ENCODE data around the gene NIF3L1.
A peak's percentile ranks its signal among the peaks of the same experiment; 100 is the strongest.
"Not testable (repeated sequence)": the region's sequence is repeated elsewhere in the genome, so short reads cannot be mapped to it uniquely, and the experiment has no call there.

Gene NIF3L1

DNA sequence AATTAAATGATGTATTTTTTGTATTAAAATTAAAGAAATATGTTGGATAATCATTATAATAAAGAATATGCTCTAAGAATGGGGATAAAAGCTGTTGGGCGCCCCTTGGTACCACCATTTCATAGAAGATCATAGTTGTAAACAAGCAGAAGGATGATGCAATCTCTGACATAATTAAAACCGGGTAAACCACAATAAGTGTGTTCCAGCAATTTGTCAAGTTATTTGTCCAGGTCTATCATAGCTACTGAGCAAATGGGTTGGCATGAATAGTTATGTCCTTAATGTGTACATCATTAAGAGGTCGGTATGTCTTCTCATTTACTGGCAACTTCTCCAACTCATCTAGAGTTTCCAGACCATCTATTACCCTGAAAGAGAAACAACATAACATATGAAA, 18.0 kb upstream of the NIF3L1 start:
- DNase-seq (ENCODE audit: low spot score) = no peak

- no peak for DNase-seq (ENCODE audit: low spot score)
Measured at GRCh38 chr2:200873560-200873959, 15.6 kb upstream of the NIF3L1 start.

GRCh38 chr2:200877443-200877842, 11.7 kb upstream of the NIF3L1 start:
- no peak for DNase-seq (ENCODE audit: low spot score)

- no peak for DNase-seq (ENCODE audit: low spot score)
Measured at GRCh38 chr2:200878289-200878880, 10.8 kb upstream of the NIF3L1 start.

GRCh38 chr2:200881715-200882249, 7.4 kb upstream of the NIF3L1 start:
- not testable (repeated sequence) for DNase-seq (ENCODE audit: low spot score)

DNA sequence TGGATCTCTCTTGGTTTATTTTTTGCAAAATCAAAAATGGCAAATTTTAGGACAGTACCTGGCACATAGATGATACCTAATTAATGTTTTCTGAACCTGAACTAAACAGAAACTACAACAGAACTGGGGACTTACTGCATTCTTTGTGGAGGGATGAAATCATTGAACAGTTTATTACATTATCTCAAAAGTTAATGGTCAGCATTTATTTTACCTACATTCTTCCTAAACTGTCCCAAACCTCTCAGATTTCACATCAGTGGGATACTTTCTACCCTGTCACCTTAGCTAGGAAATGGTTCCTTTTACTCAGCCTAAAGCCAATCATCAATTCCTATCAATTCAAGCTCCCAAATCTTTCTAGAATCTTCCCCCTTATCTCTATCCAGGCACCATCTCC, 10.3 kb downstream of the NIF3L1 start:
- no peak for DNase-seq (ENCODE audit: low spot score)

- DNase-seq (ENCODE audit: low spot score) = peak; percentile 89
Measured at GRCh38 chr2:200901459-200902072, 12.4 kb downstream of the NIF3L1 start.

DNA sequence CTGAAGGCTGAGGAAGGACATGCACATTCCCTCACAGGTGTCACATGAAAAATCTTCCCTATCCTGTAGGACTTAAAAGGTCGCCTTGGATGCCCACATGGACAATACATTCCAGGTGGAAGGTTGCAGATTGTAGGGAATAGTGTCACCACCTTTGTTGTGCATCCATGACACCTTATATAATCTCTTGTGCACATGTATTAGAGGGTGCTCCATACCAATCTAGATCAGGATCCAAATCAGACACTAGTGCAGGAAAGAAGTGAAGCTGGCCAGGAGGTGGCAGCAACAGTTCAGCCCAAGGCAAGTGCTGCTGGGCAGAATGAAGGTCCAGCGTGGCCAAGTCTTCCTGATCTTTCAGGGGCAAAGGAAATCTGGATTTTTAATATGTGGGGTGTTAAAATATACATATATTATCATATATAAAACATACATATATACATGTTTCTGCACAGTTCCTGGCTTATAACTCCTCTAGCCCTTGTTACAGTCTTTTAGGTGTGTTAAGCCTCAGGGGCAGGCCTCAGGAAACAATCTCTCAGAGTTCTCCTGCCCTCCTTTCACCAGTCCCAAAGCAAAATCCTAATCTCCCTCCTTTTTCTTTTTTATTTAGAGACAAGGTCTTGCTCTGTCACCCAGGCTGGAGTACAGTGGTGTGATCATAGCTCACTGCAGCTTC, 16.6 kb downstream of the NIF3L1 start:
- DNase-seq (ENCODE audit: low spot score) = peak; percentile 64

- no peak for DNase-seq (ENCODE audit: low spot score)
Measured at GRCh38 chr2:200909958-200910357, 20.8 kb downstream of the NIF3L1 start.

DNA sequence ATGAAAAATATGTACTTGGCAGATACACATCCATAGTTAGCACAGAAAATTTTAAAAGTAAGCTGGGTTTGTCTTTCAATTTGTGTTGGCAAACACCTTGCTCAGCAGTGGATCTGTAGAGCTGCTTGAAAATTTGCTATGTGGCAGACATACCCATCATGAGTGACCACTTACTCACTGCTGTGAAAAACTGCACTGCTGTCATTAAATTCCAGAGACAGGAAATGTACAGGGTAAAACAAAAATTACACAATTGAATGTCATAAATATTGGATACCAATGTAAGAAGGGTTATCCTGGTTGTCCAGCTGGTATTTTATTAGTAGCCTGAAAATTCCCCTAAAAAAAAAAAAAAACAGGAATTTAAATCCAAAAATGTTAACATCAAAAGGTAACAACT, 24.5 kb downstream of the NIF3L1 start:
- no peak for DNase-seq (ENCODE audit: low spot score)

DNA sequence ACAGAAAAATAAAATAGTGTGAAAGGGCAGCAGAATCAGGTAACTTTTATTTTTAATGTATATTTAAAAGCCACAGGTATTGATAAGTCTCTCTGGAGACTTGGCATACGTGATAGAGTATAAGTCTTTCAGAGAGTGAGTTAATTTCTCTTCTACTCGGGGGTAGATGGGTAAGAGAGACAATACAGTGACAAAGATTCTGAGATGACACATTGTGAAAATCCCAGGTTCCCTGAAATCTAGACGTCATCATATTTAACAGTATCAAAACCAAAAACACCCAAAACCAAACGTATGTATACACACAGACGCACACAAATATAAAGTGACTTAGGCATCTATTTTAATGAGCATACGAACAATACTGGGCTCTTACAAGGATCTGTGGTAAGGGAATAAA, 33.3 kb downstream of the NIF3L1 start:
- DNase-seq (ENCODE audit: low spot score) = no peak

GRCh38 chr2:200929334-200930249, 40.4 kb downstream of the NIF3L1 start:
- DNase-seq (ENCODE audit: low spot score) = no peak

DNA sequence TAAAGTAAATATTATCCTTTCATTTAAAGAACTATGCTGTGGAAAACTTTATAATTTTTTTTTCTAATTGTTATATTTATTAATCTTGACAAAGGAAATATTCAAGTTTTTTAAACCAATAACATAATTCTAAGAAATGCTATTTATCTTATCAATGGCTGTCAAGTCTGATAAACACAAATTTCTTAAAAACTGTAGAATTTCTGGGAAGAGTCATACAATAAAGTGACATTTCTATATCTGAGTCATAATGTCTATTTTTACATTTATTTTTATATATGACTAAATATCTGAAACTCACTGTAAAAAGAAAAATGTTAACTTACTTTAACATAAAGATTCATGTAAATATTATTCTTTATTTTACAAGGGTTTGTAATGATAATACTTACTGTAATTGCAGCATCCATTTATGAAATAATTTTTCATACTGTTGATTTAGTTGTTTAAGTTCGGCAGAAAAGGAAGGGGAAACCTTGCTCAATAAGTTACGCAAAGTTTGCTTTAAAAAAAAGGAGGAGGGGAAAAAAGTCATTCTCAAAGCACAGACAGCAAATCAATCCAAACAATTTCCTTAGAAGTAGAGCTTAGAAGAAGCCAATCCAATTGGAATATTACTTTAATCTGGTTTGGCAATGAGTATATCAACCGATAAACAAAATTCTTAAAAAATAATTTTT, 41.9 kb downstream of the NIF3L1 start:
- DNase-seq (ENCODE audit: low spot score) = no peak

DNA sequence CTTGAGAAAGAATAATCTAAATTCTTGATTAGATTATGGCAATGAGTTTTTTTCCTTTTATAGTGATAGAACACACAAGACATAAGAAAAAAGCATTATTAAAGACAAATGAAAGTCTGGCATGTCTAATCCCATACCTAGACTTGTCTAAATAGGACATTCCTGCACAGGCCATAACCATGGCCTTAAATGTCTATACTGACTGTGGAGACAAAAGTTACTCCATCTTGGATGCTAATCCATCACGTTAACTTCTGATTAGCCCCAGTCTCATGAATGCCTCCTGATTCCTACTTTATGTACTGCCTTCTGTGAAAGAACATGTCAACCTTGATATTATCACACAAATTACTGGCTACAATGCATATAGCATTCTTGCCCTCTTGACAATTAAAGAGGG, 50.7 kb downstream of the NIF3L1 start:
- DNase-seq (ENCODE audit: low spot score) = no peak

DNA sequence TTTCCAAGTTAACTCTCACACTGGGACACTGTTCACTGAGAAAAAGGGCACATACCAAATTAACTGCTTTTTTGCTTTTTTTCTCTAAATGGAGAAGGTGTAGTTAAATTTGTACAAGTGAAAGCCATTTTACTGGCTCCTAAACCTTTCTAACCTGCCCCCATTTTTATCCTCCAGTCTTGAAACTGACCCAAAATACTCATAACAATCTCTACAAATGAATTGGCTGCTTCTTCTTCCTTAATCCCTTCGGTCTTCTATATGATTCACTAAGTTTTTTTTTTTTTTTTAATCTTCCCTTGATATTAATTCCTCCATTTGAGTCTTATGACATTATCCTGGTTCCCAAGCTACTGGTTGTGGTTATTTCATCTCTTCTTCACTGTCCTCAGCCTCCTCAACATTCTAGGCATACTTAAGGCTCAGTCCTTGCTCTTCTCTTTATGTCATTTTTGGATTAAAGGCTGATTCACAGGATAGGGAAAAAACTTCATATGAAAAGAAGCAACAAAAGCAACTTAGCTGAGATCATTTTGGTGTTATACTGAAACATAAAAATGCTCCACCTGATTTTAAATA, 54.4 kb downstream of the NIF3L1 start:
- no peak for DNase-seq (ENCODE audit: low spot score)

GRCh38 chr2:200944467-200945394, 55.6 kb downstream of the NIF3L1 start:
- DNase-seq (ENCODE audit: low spot score) = peak; percentile 88

- DNase-seq (ENCODE audit: low spot score) = no peak
Measured at GRCh38 chr2:200945395-200945729, 56.2 kb downstream of the NIF3L1 start.

GRCh38 chr2:200950378-200950777, 61.2 kb downstream of the NIF3L1 start:
- DNase-seq (ENCODE audit: low spot score) = no peak
